ENCODE data around the gene GPER1.

GRCh38 chr7:1050956-1051690 is 36.8 kb upstream of the GPER1 start:
- TF ChIP-seq, protein P1, sequence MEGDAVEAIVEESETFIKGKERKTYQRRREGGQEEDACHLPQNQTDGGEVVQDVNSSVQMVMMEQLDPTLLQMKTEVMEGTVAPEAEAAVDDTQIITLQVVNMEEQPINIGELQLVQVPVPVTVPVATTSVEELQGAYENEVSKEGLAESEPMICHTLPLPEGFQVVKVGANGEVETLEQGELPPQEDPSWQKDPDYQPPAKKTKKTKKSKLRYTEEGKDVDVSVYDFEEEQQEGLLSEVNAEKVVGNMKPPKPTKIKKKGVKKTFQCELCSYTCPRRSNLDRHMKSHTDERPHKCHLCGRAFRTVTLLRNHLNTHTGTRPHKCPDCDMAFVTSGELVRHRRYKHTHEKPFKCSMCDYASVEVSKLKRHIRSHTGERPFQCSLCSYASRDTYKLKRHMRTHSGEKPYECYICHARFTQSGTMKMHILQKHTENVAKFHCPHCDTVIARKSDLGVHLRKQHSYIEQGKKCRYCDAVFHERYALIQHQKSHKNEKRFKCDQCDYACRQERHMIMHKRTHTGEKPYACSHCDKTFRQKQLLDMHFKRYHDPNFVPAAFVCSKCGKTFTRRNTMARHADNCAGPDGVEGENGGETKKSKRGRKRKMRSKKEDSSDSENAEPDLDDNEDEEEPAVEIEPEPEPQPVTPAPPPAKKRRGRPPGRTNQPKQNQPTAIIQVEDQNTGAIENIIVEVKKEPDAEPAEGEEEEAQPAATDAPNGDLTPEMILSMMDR (IDR thresholded peaks at IDR 0.05 in 2 of 3, conservative IDR thresholded peaks at IDR 0.05 in 1 of 3; ENCODE audit: borderline replicate concordance in 1 of 3, insufficient read depth in 1 of 3, low read depth in 2 of 3, low read length in 2 of 3), result no peak
- TF ChIP-seq, protein P2, sequence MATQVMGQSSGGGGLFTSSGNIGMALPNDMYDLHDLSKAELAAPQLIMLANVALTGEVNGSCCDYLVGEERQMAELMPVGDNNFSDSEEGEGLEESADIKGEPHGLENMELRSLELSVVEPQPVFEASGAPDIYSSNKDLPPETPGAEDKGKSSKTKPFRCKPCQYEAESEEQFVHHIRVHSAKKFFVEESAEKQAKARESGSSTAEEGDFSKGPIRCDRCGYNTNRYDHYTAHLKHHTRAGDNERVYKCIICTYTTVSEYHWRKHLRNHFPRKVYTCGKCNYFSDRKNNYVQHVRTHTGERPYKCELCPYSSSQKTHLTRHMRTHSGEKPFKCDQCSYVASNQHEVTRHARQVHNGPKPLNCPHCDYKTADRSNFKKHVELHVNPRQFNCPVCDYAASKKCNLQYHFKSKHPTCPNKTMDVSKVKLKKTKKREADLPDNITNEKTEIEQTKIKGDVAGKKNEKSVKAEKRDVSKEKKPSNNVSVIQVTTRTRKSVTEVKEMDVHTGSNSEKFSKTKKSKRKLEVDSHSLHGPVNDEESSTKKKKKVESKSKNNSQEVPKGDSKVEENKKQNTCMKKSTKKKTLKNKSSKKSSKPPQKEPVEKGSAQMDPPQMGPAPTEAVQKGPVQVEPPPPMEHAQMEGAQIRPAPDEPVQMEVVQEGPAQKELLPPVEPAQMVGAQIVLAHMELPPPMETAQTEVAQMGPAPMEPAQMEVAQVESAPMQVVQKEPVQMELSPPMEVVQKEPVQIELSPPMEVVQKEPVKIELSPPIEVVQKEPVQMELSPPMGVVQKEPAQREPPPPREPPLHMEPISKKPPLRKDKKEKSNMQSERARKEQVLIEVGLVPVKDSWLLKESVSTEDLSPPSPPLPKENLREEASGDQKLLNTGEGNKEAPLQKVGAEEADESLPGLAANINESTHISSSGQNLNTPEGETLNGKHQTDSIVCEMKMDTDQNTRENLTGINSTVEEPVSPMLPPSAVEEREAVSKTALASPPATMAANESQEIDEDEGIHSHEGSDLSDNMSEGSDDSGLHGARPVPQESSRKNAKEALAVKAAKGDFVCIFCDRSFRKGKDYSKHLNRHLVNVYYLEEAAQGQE (IDR thresholded peaks at IDR 0.05; ENCODE audit: low read depth), result no peak
- no peak for TF ChIP-seq EZH2 (IDR thresholded peaks at IDR 0.05)
- no peak for TF ChIP-seq EZH2phosphoT487 (IDR thresholded peaks at IDR 0.05; ENCODE audit: borderline replicate concordance)
- no peak for TF ChIP-seq POLR2AphosphoS5 (IDR thresholded peaks at IDR 0.05; ENCODE audit: low read depth, low read length)
- no peak for TF ChIP-seq SP1 (IDR thresholded peaks at IDR 0.05; ENCODE audit: low read depth)
- TF ChIP-seq ELF1 (IDR thresholded peaks at IDR 0.05; ENCODE audit: borderline replicate concordance, low read depth), result no peak
- no peak for TF ChIP-seq POLR2A (IDR thresholded peaks at IDR 0.05; ENCODE audit: borderline replicate concordance, extremely low read depth, insufficient read depth, insufficient read length)
- no peak for TF ChIP-seq RAD21 (IDR thresholded peaks at IDR 0.05; ENCODE audit: low read depth)
